Lung (tissue), 12 donors: Measurements from ENCODE around the gene RNF217. TPM values are rescaled to one million over a fixed set of nuclear protein-coding genes. Genes with fewer than 3 reads are reported as not detected.

Source experiments
- ATAC-seq: fragments of 200-7000 bp; cut with Tn5 transposase; one replicate; pipeline ENCODE4 v1.9.1; 2020; ENCODE audit warnings: moderate number of reproducible peaks; ENCODE audit not compliant: insufficient read depth, low FRiP score
- DNase-seq, 3 donors: peaks; one replicate each; pipeline ENCODE4 v3.0.0-alpha.2; 2013 to 2017
- H3K27ac ChIP-seq, 2 donors: one replicate each; pipeline ENCODE4 v1.5.1; 2013; ENCODE audit warnings: mild to moderate bottlenecking in 2 of 2, moderate library complexity in 2 of 2, control low read depth in 1 of 2, inconsistent platforms in 1 of 2, low read depth in 1 of 2, low read length in 1 of 2
- H3K27me3 ChIP-seq, 3 donors: one replicate each; pipeline ENCODE4 v1.5.1; 2013; ENCODE audit warnings: low read length in 2 of 3; ENCODE audit not compliant: control insufficient read depth in 3 of 3, insufficient read depth in 3 of 3
- H3K36me3 ChIP-seq, 4 donors: one replicate each; pipeline ENCODE4 v1.5.1; 2013; ENCODE audit warnings: low read length in 4 of 4, mild to moderate bottlenecking in 1 of 4, moderate library complexity in 1 of 4; ENCODE audit not compliant: control insufficient read depth in 4 of 4, insufficient read depth in 4 of 4
- H3K4me1 ChIP-seq, 5 donors: one replicate each; pipeline ENCODE4 v1.5.1; 2013; ENCODE audit warnings: low read length in 5 of 5, mild to moderate bottlenecking in 2 of 5, moderate library complexity in 1 of 5; ENCODE audit not compliant: control insufficient read depth in 5 of 5, insufficient read depth in 5 of 5
- H3K4me3 ChIP-seq: one replicate; pipeline ENCODE4 v1.5.1; 2013; ENCODE audit warnings: mild to moderate bottlenecking, control low read depth, moderate library complexity
- H3K9ac ChIP-seq, 2 donors: one replicate each; pipeline ENCODE4 v1.5.1; 2013; ENCODE audit warnings: low read length in 2 of 2, control low read depth in 1 of 2; ENCODE audit not compliant: insufficient read depth in 1 of 2
- H3K9me3 ChIP-seq, 4 donors: one replicate each; pipeline ENCODE4 v1.5.1; 2013; ENCODE audit warnings: low read length in 3 of 4, mild to moderate bottlenecking in 1 of 4, moderate library complexity in 1 of 4; ENCODE audit not compliant: control insufficient read depth in 4 of 4, insufficient read depth in 3 of 4
- WGBS, 2 donors: extraction: QIAGEN DNeasy Blood & Tissue Kit; methylation state at CpG; one replicate each; pipeline ENCODE4 v1.1.7; 2013; 5-methylcytosine and 5-hydroxymethylcytosine counted together
- polyA plus RNA-seq, 2 donors: library from polyadenylated mRNA; stranded (reverse); fragments of 200-250 nt; gene quantifications; one replicate each; pipeline ENCODE4 v1.2.1, GENCODE V29; 2013
- total RNA-seq, 2 donors: library from RNA; depleted of rRNA in 1 of 2; stranded (reverse); fragments of >200 nt in 1 of 2; gene quantifications; one replicate each; pipeline ENCODE4 v1.2.1, GENCODE V29; 2014 to 2021
- TF ChIP-seq, protein P1 (sequence below): IDR thresholded peaks from 2 replicates; pipeline ENCODE4 v1.5.1; 2012; ENCODE audit warnings: mild to moderate bottlenecking; ENCODE audit errors: control extremely low read depth, extremely low read depth
- donor health status: control.
- donor health status: control.
- donor health status: Bipolar disorder and iron deficiency.
- donor health status: healthy.
- donor health status: DM: yes; HTN: yes; CAD: no.

RNF217 gene
- total and polyA plus RNA-seq, 4 donors, result 3.1 to 58.6 (median 13.6) TPM

DNA sequence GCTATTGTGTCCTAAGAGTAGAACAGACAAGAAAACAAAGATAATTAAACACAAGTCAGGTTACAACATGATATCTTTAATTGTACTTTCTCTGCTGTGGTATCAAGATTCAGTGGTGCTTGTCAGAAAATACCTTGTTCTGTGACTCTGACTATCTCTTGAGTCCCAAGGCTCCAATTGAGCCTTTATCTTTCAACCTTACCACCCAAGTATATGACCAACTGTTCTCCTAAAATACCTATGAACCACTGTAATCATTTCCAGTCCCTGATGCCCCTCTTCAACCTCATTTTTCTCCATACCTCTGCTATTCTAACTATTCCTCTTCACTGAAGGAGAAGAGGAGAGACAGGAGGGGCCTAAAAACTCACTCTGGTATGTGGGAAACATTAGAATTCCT, 124.5 kb downstream of the RNF217 start:
- no peaks in the 10 kb centered on the region for H3K9me3 ChIP-seq
- ATAC-seq (no peak), DNase-seq (no peak)
- H3K27me3 ChIP-seq, result no peaks in the 10 kb centered on the region
- TF ChIP-seq, protein P1, sequence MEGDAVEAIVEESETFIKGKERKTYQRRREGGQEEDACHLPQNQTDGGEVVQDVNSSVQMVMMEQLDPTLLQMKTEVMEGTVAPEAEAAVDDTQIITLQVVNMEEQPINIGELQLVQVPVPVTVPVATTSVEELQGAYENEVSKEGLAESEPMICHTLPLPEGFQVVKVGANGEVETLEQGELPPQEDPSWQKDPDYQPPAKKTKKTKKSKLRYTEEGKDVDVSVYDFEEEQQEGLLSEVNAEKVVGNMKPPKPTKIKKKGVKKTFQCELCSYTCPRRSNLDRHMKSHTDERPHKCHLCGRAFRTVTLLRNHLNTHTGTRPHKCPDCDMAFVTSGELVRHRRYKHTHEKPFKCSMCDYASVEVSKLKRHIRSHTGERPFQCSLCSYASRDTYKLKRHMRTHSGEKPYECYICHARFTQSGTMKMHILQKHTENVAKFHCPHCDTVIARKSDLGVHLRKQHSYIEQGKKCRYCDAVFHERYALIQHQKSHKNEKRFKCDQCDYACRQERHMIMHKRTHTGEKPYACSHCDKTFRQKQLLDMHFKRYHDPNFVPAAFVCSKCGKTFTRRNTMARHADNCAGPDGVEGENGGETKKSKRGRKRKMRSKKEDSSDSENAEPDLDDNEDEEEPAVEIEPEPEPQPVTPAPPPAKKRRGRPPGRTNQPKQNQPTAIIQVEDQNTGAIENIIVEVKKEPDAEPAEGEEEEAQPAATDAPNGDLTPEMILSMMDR, result no peak
- H3K27ac ChIP-seq, result no peak overlapping the region
- no peak overlapping the region for H3K9ac ChIP-seq
- peaks cover 0 to 3% (median 0%) of the 10 kb centered on the region in 5 donors for H3K4me1 ChIP-seq
- no peak overlapping the region for H3K4me3 ChIP-seq
- peaks cover 2 to 14% (median 6%) of the 10 kb centered on the region in 4 donors for H3K36me3 ChIP-seq

DNA sequence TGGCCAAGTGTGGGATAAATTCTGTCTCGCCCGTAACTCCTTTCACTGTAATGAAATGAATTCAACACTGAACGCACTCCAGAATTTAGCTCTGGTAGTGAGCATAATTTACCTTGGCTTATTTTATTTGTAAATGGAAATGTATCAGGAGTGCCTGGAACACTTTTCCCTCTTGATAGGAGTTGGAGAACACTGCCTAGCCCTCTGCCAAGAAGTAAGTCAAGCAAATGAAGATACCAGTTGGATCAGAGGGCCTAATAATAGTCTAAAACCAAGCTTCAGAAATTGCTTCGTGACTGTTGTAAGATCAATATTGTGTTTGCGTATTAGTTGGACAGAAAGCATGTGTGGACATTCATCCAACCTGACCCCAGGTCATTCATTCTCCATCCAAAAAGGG, 126.7 kb downstream of the RNF217 start:
- no peak overlapping the region for H3K9ac ChIP-seq
- no peak overlapping the region for H3K4me3 ChIP-seq
- TF ChIP-seq, protein P1, result no peak
- no peaks in the 10 kb centered on the region for H3K27me3 ChIP-seq
- DNase-seq (no peak), ATAC-seq (no peak)
- peaks cover 0 to 3% (median under 1%) of the 10 kb centered on the region in 4 donors for H3K36me3 ChIP-seq
- H3K4me1 ChIP-seq, result peaks cover 0 to 3% (median 0%) of the 10 kb centered on the region in 5 donors
- WGBS, 2 donors, result 96 to 99% methylated on average over 5 of the region's 5 CpGs
- H3K9me3 ChIP-seq, result no peaks in the 10 kb centered on the region
- no peak overlapping the region for H3K27ac ChIP-seq

DNA sequence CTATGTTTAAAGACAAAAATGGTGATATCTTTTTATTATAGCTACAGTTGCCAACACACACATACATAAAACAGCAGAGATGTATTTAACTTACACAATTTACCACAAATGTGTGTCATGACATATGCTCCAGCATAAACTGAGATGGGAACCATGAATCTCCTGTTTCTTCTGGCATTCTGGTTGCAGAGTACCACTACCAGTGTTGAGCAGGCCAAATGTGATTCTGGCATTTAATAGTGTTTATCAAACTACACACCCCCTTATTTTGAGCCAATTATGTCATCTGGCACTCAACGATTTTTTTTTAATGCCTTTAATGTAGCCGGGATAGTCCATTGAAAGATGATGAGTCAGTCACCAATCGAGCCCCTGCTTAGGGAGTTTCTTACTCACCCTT, 132.3 kb downstream of the RNF217 start:
- no peak for ATAC-seq
- 60 to 85% methylated on average over 3 of the region's 3 CpGs for WGBS, 2 donors
- Histone ChIP-seq H3K27ac (no peak overlapping the region), H3K27me3 (no peaks in the 10 kb centered on the region), H3K9ac (no peak overlapping the region), H3K36me3 (no peaks in the 10 kb centered on the region), H3K4me1 (peaks cover 0 to 6% (median 2%) of the 10 kb centered on the region in 5 donors), H3K9me3 (no peaks in the 10 kb centered on the region), H3K4me3 (no peak overlapping the region)
- TF ChIP-seq, protein P1, result no peak
- peak in 2 of 3 donors; percentile 48 to 61 for DNase-seq

DNA sequence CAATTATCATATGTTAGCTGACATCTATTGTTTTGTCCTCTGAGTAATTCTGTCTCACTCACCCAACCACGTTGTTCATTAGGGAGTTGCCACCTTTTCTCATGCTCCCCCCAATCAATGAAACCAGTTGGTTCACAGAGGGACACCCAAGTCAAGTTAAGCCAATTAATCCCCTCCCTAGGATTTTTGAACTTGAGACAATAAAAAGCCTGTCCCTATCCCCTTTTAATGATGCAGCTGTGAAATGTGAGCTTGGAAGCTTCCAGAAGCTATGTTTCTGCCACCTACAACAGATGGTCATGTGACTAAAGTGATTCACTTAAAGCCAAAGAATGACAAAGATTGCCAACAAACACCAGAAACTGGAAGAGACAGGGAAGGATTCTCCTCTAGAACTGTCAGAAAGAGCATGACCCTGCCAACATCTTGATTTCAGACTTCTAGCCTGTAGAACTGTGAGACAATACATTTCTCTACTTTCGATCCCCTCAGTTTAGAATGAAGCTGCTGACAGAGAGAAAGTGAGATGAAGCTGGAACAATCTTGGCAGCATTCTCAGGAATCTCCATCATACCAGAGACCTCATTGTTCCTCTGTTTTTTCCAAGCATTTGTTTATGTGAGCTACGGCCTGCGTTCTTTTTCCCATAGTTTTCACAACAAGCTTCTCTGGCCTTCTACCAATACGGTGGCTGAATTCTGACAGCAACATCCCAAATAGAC, 133.5 kb downstream of the RNF217 start:
- Histone ChIP-seq H3K4me1 (peaks cover 0 to 6% (median 4%) of the 10 kb centered on the region in 5 donors), H3K27me3 (no peaks in the 10 kb centered on the region), H3K27ac (no peak overlapping the region), H3K9ac (no peak overlapping the region), H3K9me3 (no peaks in the 10 kb centered on the region), H3K4me3 (no peak overlapping the region), H3K36me3 (no peaks in the 10 kb centered on the region)
- DNase-seq, result peak; percentile 49 to 84 (median 82)
- TF ChIP-seq, protein P1, result no peak
- WGBS, 2 donors, result 59 to 81% methylated on average over 5 of the region's 5 CpGs
- no peak for ATAC-seq
